NCI-H2081 (cell line): ENCODE measurements around the gene MT1M.
"Not testable (repeated sequence)": the region's sequence is repeated elsewhere in the genome, so short reads cannot be mapped to it uniquely, and the experiment has no call there.

ENCODE experiments used
- DNase-seq, 2 experiments: peaks; one replicate each; lab custom pipeline; 2025; lab: John Stamatoyannopoulos, UW

MT1M gene

GRCh38 chr16:56632156-56632847, at the start of gene MT1M:
Gene MT1M (plus strand): TSS chr16:56632659. CDS start chr16:56632732, 73 bp downstream.
- DNase-seq: no peak

DNA sequence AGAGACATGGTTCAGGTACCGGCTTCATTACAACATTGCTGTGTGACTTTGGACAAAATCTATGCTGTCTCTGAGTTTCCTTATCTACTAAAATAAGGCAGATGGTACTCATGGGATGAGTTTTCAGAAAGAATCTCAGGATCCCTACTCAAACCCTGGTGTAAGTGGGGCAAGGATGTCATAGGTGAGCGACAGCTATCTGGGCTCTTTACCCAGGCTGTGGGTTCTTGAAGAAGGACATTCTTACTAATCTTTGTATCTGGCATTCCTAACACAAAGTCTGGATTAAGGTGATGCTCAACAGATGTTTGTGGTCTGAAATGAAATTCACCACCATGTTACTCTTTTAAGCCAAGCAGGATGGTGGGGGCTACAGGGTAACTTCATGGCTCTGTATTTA, 49.5 kb upstream of the MT1M start:
- DNase-seq: not testable (repeated sequence)

DNA sequence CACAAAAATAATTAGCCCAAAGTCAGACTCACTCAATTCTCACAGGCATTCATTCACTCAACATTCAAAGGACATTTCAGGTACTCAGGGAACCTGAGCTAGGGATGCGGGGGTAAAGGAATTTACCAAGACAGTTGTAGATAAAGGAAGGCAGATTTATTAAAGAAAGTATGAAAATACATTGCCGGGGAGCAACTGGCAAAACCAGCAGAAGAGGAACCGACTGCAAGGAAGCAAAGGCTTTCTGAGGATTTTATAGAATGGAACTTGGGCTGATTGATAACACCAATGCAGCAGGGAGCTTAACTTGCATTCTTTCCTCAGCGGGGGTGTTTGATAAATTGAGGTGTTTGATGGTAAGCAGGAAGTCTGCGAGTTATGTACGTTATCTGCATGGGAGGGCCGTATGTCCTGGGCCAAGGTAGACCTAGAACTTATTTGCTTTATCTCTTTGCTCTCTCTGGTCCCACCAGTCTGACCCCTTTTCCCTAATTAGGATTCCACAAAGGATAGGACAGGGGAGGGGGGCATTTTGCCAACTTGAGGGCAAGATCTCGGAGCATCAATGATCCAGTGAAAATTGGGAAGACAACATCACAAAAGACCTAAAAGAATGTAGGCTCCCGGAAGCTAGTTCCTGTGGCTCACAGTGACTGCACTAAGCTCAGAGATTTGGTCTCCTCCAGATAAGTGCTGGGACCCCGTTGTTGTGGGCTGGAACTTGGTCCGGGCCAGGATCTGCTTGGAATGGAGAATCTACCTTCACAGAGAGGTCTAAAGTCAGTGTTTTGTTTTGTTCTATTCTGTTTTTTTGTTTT, 48.9 kb upstream of the MT1M start:
- no peak for DNase-seq

- no peak for DNase-seq
These were observed 48.2 kb upstream of the MT1M start for GRCh38 chr16:56584276-56584675.

GRCh38 chr16:56588781-56589140, 43.7 kb upstream of the MT1M start:
- no peak for DNase-seq

GRCh38 chr16:56589141-56590039, 43.1 kb upstream of the MT1M start, which contains the start of gene MT3:
Gene MT3 (plus strand): TSS chr16:56589528. CDS start chr16:56589591, 63 bp downstream.
- peak; percentile 54 to 68 for DNase-seq

GRCh38 chr16:56591377-56592060, 40.9 kb upstream of the MT1M start:
- DNase-seq: no peak

DNA sequence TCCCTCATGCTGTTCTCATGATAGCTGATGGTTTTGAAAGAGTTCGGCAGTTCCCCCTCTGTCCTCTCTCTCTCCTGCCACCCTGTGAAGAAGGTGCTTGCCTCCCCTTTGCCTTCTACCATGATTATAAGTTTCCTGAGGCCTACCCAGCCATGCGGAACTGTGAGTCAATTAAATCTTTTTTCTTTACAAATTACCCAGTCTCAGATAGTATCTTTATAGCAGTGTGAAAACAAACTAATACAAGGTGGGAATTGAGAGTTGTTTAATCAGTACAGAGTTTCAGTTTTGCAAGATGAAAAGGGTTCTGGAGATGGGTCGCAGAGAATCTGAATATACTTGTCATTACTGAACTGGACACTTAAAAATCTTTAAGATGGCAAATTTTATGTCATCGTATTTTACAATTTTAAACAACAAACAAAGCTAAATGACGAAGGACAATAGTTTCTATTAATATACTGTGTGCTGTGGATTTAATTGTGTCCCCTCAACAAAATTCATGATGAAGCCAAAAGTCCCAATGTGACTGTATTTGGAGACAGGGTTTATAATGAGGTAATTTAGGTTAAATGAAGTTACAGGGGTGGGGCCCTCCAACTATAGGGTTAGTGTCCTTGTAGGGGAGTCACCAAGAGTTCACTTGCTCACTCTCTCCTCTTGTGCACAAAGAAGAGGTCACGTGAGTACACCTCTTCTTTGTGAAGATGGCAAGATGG, 38.7 kb upstream of the MT1M start:
- no peak for DNase-seq

DNA sequence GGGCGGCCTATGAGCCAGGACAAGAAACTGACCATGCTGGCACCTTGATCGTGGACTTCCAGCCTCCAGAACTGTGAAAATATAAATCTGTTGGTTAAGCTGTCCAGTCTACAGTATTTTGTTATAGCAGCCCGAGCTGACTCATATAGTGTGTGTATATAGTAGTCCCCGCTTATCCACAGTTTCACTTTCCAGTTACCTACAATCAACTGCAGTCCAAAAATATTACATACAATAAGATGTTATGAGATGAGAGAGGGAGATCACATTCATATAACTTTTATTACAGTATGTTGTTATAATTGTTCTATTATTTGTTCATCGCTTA, 38.2 kb upstream of the MT1M start:
- DNase-seq: no peak

- DNase-seq: peak; percentile 2 to 4
These were observed 32.0 kb upstream of the MT1M start for GRCh38 chr16:56600398-56600999.

GRCh38 chr16:56601325-56601724, 31.1 kb upstream of the MT1M start:
- DNase-seq: no peak

- DNase-seq: peak; percentile 15 to 16
These were observed 28.9 kb upstream of the MT1M start for GRCh38 chr16:56603589-56603988.

GRCh38 chr16:56604966-56605365, 27.5 kb upstream of the MT1M start:
- DNase-seq: no peak

DNA sequence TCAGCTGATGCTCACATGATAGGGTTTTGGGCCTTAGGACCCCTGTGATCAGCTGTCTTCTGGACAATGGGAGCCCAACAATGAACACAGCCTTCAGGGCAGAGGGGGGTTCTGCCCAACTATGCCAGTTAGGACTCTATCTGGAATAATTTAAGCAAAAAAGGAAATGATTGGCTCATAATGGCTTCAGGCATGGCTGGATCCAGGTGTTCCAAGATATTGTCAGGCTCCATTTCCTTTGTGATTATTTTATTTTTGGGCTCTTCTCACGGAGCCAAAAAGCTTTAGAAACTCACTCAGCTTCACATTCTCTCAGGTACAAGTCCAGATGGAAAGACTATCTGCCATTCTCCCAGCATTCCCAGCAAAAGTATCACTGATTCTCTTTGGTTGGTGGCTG, 27.0 kb upstream of the MT1M start:
- DNase-seq: no peak

DNA sequence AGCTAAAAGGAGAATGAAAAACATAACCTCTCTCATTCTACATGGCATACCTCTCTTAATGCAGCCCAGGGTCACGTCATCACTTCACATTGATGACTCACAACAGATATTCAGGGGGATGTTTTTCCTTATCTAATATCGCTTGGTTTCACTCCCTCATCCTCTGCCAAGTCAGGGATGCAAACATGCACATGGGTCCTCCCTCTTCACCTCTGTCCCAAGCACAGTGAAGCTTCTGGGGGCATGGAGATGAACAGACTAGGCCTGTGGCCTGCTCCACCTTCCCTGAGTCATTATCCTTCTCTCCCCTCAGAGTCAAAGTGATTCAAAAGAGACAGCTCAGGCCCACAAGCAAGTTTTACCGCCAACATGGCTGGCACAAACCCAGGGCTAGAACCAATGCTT, 26.4 kb upstream of the MT1M start:
- DNase-seq: no peak

- DNase-seq: no peak
These were observed 25.9 kb upstream of the MT1M start for GRCh38 chr16:56606476-56607108.

- DNase-seq: no peak
These were observed 25.3 kb upstream of the MT1M start for GRCh38 chr16:56607109-56607618.

GRCh38 chr16:56607675-56608042, 24.8 kb upstream of the MT1M start:
- no peak for DNase-seq

- peak; percentile 77 to 85 for DNase-seq
These were observed 24.2 kb upstream of the MT1M start, which contains the start of gene MT2A for GRCh38 chr16:56608043-56608875. Gene MT2A (plus strand): TSS chr16:56608584. CDS start chr16:56608656, 72 bp downstream.
